Smooth muscle cell (in vitro differentiated cells): ENCODE data around the gene IL19. TPM values are rescaled to one million over a fixed set of nuclear protein-coding genes. Genes with fewer than 3 reads are reported as not detected.

Experiments
- DNase-seq: peaks from one replicate; lab custom pipeline; 2025; ENCODE audit not compliant: unreplicated experiment; lab: John Stamatoyannopoulos, UW
- H2AFZ ChIP-seq: fragments of 200-600 bp; sonication (generic); 2 replicates; pipeline ENCODE4 v1.6.0; 2016; ENCODE audit warnings: antibody characterized with exemption, low read depth, mild to moderate bottlenecking
- H3F3A ChIP-seq: fragments of 200-600 bp; sonication (generic); 2 replicates; pipeline ENCODE4 v1.6.0; 2017; ENCODE audit warnings: antibody characterized with exemption, low read depth
- H3K27ac ChIP-seq: fragments of 200-600 bp; sonication (generic); 2 replicates; pipeline ENCODE4 v1.5.1; 2016; ENCODE audit warnings: low read depth, mild to moderate bottlenecking
- H3K27me3 ChIP-seq: fragments of 200-600 bp; sonication (generic); 2 replicates; pipeline ENCODE4 v1.6.1; 2016; ENCODE audit warnings: low read depth, mild to moderate bottlenecking
- H3K36me3 ChIP-seq: fragments of 200-600 bp; sonication (generic); 2 replicates; pipeline ENCODE4 v1.5.1; 2016; ENCODE audit warnings: low read depth
- H3K4me1 ChIP-seq: fragments of 200-600 bp; sonication (generic); 2 replicates; pipeline ENCODE4 v1.5.1; 2016; ENCODE audit warnings: low read depth
- H3K4me2 ChIP-seq: fragments of 200-600 bp; sonication (generic); 2 replicates; pipeline ENCODE4 v1.6.0; 2016; ENCODE audit warnings: mild to moderate bottlenecking
- H3K4me3 ChIP-seq: fragments of 200-600 bp; sonication (generic); 2 replicates; pipeline ENCODE4 v1.5.1; 2016; ENCODE audit warnings: mild to moderate bottlenecking
- H3K79me2 ChIP-seq: fragments of 200-600 bp; sonication (generic); 2 replicates; pipeline ENCODE4 v1.6.0; 2016; ENCODE audit warnings: low read depth, mild to moderate bottlenecking
- H3K9ac ChIP-seq: fragments of 200-600 bp; sonication (generic); 2 replicates; pipeline ENCODE4 v1.6.0; 2016; ENCODE audit warnings: low read depth
- H3K9me3 ChIP-seq: fragments of 200-600 bp; sonication (generic); replicated peaks from 2 replicates; pipeline ENCODE4 v1.5.1; 2016; ENCODE audit warnings: low read depth
- H4K20me1 ChIP-seq: fragments of 200-600 bp; sonication (generic); 2 replicates; pipeline ENCODE4 v1.6.0; 2016; ENCODE audit warnings: low read depth
- WGBS: methylation state at CpG from one replicate; pipeline ENCODE4 v1.1.7; 2016; ENCODE audit warnings: low lambda C conversion rate; 5-methylcytosine and 5-hydroxymethylcytosine counted together
- polyA plus RNA-seq: library from polyadenylated mRNA; unstranded; fragments of >200 nt; fragmentation: Nextera tagmentation; extraction: Ambion mirVana; gene quantifications from 2 replicates; pipeline ENCODE4 v1.2.1, GENCODE V29; 2016
- total RNA-seq: library from RNA; depleted of rRNA; stranded (reverse); fragments of >200 nt; gene quantifications from 2 replicates; pipeline ENCODE4 v1.2.3, GENCODE V29; 2014
- TF ChIP-seq, protein P1 (sequence below): fragments of 200-600 bp; sonication (generic); IDR thresholded peaks from 2 replicates; pipeline ENCODE4 v1.5.1; 2017; ENCODE audit warnings: borderline replicate concordance, mild to moderate bottlenecking, antibody characterized with exemption; ENCODE audit not compliant: insufficient read depth, poor library complexity, severe bottlenecking

IL19 gene
- total and polyA plus RNA-seq, 2 experiments from 2014 or later = 0.35 TPM; not detected in 1

DNA sequence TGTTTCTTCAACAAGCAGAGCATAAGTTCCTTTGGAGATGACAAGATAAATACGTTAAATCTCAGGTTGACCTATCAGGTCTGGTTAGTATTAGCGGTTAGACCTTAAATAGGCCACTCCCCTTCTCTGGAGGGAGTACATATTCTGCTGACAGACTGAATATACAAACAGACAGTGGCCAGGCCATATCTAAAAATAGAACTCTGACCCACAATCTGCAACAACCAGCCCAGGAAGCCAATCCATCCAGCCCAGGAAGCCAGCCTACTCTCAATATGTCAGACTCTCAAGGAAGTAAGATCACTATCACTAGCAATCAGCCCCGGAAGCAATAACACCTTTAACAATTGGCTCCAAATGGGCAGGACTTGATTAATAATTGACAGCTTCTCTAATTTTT lies 101.6 kb downstream of the IL19 start:
- H3K27me3 ChIP-seq = no peaks in the 10 kb centered on the region
- 81% methylated on average over 3 of the region's 3 CpGs for WGBS
- no peak for DNase-seq

GRCh38 chr1:206873603-206874188 lies 103.1 kb downstream of the IL19 start:
- DNase-seq = no peak
- no peaks in the 10 kb centered on the region for H4K20me1 ChIP-seq
- no peaks in the 10 kb centered on the region for H3K79me2 ChIP-seq
- H3K9me3 ChIP-seq = peaks cover 5% of the 10 kb centered on the region
- TF ChIP-seq, protein P1, sequence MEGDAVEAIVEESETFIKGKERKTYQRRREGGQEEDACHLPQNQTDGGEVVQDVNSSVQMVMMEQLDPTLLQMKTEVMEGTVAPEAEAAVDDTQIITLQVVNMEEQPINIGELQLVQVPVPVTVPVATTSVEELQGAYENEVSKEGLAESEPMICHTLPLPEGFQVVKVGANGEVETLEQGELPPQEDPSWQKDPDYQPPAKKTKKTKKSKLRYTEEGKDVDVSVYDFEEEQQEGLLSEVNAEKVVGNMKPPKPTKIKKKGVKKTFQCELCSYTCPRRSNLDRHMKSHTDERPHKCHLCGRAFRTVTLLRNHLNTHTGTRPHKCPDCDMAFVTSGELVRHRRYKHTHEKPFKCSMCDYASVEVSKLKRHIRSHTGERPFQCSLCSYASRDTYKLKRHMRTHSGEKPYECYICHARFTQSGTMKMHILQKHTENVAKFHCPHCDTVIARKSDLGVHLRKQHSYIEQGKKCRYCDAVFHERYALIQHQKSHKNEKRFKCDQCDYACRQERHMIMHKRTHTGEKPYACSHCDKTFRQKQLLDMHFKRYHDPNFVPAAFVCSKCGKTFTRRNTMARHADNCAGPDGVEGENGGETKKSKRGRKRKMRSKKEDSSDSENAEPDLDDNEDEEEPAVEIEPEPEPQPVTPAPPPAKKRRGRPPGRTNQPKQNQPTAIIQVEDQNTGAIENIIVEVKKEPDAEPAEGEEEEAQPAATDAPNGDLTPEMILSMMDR = no peak
- 64% methylated on average over 3 of the region's 3 CpGs for WGBS
- H3K27ac ChIP-seq = no peak overlapping the region
- no peak overlapping the region for H3K9ac ChIP-seq
- no peaks in the 10 kb centered on the region for H3K27me3 ChIP-seq
- no peaks in the 10 kb centered on the region for H3F3A ChIP-seq
- no peak overlapping the region for H2AFZ ChIP-seq
- no peaks in the 10 kb centered on the region for H3K36me3 ChIP-seq
- H3K4me2 ChIP-seq = no peak overlapping the region
- H3K4me3 ChIP-seq = no peak overlapping the region
- H3K4me1 ChIP-seq = no peaks in the 10 kb centered on the region

More for the DNA sequence above, 101.6 kb downstream of the IL19 start:
- Histone ChIP-seq H3K9ac (no peak overlapping the region), H3K4me3 (no peak overlapping the region), H3K9me3 (no peaks in the 10 kb centered on the region), H2AFZ (no peak overlapping the region), H4K20me1 (no peaks in the 10 kb centered on the region), H3K4me2 (no peak overlapping the region), H3F3A (no peaks in the 10 kb centered on the region), H3K4me1 (no peaks in the 10 kb centered on the region), H3K79me2 (no peaks in the 10 kb centered on the region), H3K36me3 (no peaks in the 10 kb centered on the region), H3K27ac (no peak overlapping the region)
- TF ChIP-seq, protein P1 = no peak

DNA sequence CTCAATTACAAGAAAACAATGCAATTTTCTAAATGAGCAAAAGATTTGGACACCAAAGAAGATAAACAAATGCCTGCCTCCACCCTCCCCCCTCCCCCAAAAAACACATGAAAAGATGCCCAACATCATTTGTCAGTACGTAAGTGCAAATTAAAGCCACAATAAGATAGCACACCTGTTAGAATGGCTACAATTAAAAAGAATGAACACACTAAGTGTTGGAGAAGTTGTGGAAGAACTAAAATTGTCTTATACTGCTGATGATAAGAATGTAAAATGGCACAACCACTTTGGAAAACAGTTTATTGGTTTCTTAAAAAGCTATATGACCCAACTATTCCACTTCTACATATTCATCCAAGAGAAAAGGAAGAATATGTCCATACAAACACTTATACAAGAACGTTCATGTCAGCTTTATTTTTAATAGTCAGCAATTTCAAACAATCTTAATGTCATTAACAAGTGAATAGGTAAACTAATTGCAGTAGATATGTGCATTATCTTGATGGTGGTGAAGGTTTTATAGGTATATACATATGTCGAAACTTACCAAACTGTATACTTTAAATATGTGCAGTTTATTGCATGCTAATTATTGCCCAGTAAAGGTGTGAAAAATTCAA lies 105.3 kb downstream of the IL19 start:
- Histone ChIP-seq H3K4me3 (no peak overlapping the region), H3K79me2 (no peaks in the 10 kb centered on the region), H3K36me3 (peaks cover 5% of the 10 kb centered on the region), H3K4me1 (no peaks in the 10 kb centered on the region), H3K27me3 (no peaks in the 10 kb centered on the region), H3K9ac (no peak overlapping the region), H3K9me3 (peaks cover 7% of the 10 kb centered on the region), H3F3A (no peaks in the 10 kb centered on the region), H4K20me1 (no peaks in the 10 kb centered on the region), H3K27ac (no peak overlapping the region), H2AFZ (no peak overlapping the region), H3K4me2 (no peak overlapping the region)
- no peak for DNase-seq
- 87% methylated on average over 3 of the region's 3 CpGs for WGBS
- TF ChIP-seq, protein P1 = no peak

DNA sequence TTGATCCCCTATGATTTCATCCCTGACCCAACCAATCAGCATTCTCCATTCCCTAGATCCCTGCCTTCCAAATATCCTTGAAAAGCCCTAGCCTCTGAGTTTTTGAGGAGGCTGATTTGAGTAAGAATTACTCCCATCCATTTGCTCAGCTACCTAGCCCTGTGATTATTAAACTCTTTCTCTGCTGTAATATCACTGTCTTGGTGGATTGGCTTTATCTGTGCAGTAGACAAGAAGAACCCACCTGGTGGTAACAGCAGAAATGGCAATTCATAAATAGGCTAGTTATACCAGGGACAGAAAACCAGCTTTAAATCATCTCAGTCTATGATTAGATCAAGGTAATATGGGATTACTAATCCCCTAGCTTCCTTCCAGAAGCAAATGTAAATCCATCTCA lies 107.9 kb downstream of the IL19 start:
- TF ChIP-seq, protein P1 = no peak
- Histone ChIP-seq H3K27me3 (no peaks in the 10 kb centered on the region), H3K4me3 (no peak overlapping the region), H3K9ac (no peak overlapping the region), H3F3A (no peaks in the 10 kb centered on the region), H3K27ac (no peak overlapping the region), H3K9me3 (peaks cover 7% of the 10 kb centered on the region), H2AFZ (no peak overlapping the region), H3K4me2 (no peak overlapping the region), H3K79me2 (no peaks in the 10 kb centered on the region), H3K4me1 (no peaks in the 10 kb centered on the region), H3K36me3 (peaks cover 5% of the 10 kb centered on the region), H4K20me1 (no peaks in the 10 kb centered on the region)
- DNase-seq = no peak
